Loucy (cell line): ENCODE results near the gene SIRT7.
A peak's percentile ranks its signal among the peaks of the same experiment; 100 is the strongest.

Experiments used
- H2AFZ ChIP-seq: fragments of 200-600 bp; sonication (generic); 2 replicates; pipeline ENCODE4 v1.6.0; 2016; ENCODE audit warnings: antibody characterized with exemption, mild to moderate bottlenecking, low read length, moderate library complexity
- H3F3A ChIP-seq: fragments of 200-600 bp; 2 replicates; pipeline ENCODE4 v1.6.0; 2016; ENCODE audit warnings: antibody characterized with exemption, low read depth, mild to moderate bottlenecking
- H3K27me3 ChIP-seq: fragments of 200-600 bp; sonication (generic); 2 replicates; pipeline ENCODE4 v1.6.1; 2014; ENCODE audit warnings: low read length, mild to moderate bottlenecking; ENCODE audit not compliant: insufficient read depth, poor library complexity, severe bottlenecking
- H3K36me3 ChIP-seq: fragments of 200-600 bp; sonication (generic); 2 replicates; pipeline ENCODE4 v1.6.1; 2016; ENCODE audit warnings: low read length; ENCODE audit not compliant: insufficient read depth
- H3K4me1 ChIP-seq: fragments of 200-600 bp; sonication (generic); 2 replicates; pipeline ENCODE4 v1.5.1; 2014; ENCODE audit warnings: low read length, mild to moderate bottlenecking; ENCODE audit not compliant: insufficient read depth, poor library complexity, severe bottlenecking
- H3K4me2 ChIP-seq: fragments of 200-600 bp; sonication (generic); 2 replicates; pipeline ENCODE4 v1.6.0; 2014; ENCODE audit warnings: antibody characterized with exemption, low read length, low read depth, mild to moderate bottlenecking; ENCODE audit not compliant: poor library complexity, severe bottlenecking
- H3K4me3 ChIP-seq: fragments of 200-600 bp; sonication (generic); 2 replicates; pipeline ENCODE4 v1.5.1; 2014; ENCODE audit warnings: low read length, mild to moderate bottlenecking, mixed read lengths; ENCODE audit not compliant: poor library complexity, severe bottlenecking
- H3K79me2 ChIP-seq: fragments of 200-600 bp; sonication (generic); 2 replicates; pipeline ENCODE4 v1.6.1; 2014; ENCODE audit warnings: low read length; ENCODE audit not compliant: insufficient read depth
- H3K9ac ChIP-seq: fragments of 200-600 bp; sonication (generic); 2 replicates; pipeline ENCODE4 v1.6.0; 2014; ENCODE audit warnings: mild to moderate bottlenecking, low read depth, low read length, moderate library complexity; ENCODE audit not compliant: poor library complexity, severe bottlenecking
- H3K9me2 ChIP-seq: fragments of 200-600 bp; sonication (generic); replicated peaks from 2 replicates; pipeline ENCODE4 v1.6.1; 2016; ENCODE audit warnings: low read depth, low read length, mixed read lengths
- H3K9me3 ChIP-seq: fragments of 200-600 bp; sonication (generic); 2 replicates; pipeline ENCODE4 v1.6.1; 2014; ENCODE audit warnings: mild to moderate bottlenecking, antibody characterized with exemption, low read length, low read depth; ENCODE audit not compliant: insufficient read depth
- H4K20me1 ChIP-seq: fragments of 200-600 bp; sonication (generic); 2 replicates; pipeline ENCODE4 v1.6.0; 2014; ENCODE audit warnings: antibody characterized with exemption, low read length, mild to moderate bottlenecking; ENCODE audit not compliant: insufficient read depth, poor library complexity, severe bottlenecking
- EZH2phosphoT487 ChIP-seq: fragments of 200-600 bp; IDR thresholded peaks from 2 replicates; pipeline ENCODE4 v1.6.1; 2018; ENCODE audit warnings: antibody characterized with exemption, mild to moderate bottlenecking, moderate library complexity, borderline replicate concordance
- TF ChIP-seq, protein P1 (sequence below): fragments of 200-600 bp; sonication (generic); conservative IDR thresholded peaks from 2 replicates; pipeline ENCODE4 v1.5.1; 2014; ENCODE audit warnings: mild to moderate bottlenecking, antibody characterized with exemption, low read length

Gene SIRT7

DNA sequence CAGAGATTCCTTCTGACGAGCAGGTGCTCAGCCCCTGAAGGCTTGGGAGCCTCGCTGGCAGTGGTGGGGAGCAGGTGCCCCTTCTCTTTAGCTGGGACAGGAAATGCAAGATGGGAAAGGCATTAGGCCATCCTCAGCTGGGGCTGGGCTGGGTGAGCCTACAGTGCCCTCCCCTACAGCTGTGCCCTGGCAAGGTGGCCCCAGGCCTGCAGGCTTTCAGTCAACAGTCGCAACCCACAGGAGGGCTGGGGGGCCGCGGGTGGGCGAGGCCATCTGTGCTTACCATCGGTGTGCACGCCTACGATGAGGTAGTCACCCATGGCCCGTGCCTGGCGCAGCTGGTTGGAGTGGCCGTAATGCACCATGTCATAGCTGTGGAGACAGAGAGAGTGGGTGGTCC is 8.7 kb downstream of the SIRT7 start:
- Histone ChIP-seq H3K36me3 (peaks cover 15% of the 10 kb centered on the region; the same call in 1 of the 2 replicates), H3F3A (no peaks in the 10 kb centered on the region), H3K27me3 (no peaks in the 10 kb centered on the region), H3K4me2 (peak overlapping the region; percentile 91), H3K9me3 (no peaks in the 10 kb centered on the region), H3K79me2 (peaks cover 21% of the 10 kb centered on the region), H3K9me2 (no peaks in the 10 kb centered on the region), H4K20me1 (peaks cover 18% of the 10 kb centered on the region), H3K4me3 (peak overlapping the region; percentile 87), H3K4me1 (peaks cover 14% of the 10 kb centered on the region), H3K9ac (peak overlapping the region; percentile 88), H2AFZ (no peak overlapping the region)
- TF ChIP-seq EZH2phosphoT487 = no peak
- TF ChIP-seq, protein P1, sequence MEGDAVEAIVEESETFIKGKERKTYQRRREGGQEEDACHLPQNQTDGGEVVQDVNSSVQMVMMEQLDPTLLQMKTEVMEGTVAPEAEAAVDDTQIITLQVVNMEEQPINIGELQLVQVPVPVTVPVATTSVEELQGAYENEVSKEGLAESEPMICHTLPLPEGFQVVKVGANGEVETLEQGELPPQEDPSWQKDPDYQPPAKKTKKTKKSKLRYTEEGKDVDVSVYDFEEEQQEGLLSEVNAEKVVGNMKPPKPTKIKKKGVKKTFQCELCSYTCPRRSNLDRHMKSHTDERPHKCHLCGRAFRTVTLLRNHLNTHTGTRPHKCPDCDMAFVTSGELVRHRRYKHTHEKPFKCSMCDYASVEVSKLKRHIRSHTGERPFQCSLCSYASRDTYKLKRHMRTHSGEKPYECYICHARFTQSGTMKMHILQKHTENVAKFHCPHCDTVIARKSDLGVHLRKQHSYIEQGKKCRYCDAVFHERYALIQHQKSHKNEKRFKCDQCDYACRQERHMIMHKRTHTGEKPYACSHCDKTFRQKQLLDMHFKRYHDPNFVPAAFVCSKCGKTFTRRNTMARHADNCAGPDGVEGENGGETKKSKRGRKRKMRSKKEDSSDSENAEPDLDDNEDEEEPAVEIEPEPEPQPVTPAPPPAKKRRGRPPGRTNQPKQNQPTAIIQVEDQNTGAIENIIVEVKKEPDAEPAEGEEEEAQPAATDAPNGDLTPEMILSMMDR = no peak

DNA sequence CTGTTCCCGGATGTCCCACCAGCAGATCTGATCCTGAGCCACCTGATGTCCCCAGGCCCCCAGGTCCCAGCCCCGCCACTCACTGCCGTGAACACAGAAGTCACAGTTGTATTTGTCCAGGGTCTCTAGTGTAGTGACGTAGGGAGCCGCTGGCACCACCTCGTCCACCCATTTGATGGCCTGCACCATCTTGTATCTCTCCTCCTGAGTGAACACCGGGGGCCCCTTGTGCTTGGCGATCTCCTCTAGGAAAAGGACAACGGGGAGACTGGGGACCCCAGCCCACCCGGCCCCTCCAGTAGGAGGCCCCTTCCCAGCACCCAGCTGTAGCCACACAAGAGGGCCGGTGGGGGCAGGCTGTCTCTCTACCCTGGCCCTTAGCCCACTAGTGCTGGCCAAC is 9.2 kb downstream of the SIRT7 start:
- Histone ChIP-seq H3K79me2 (peaks cover 21% of the 10 kb centered on the region), H4K20me1 (peaks cover 18% of the 10 kb centered on the region), H3K4me1 (peaks cover 14% of the 10 kb centered on the region), H3K36me3 (peaks cover 11% of the 10 kb centered on the region; the same call in 1 of the 2 replicates), H3K27me3 (no peaks in the 10 kb centered on the region), H3K4me3 (no peak overlapping the region), H3K9me3 (no peaks in the 10 kb centered on the region), H3K9me2 (no peaks in the 10 kb centered on the region), H3F3A (no peaks in the 10 kb centered on the region), H2AFZ (no peak overlapping the region), H3K9ac (no peak overlapping the region), H3K4me2 (peak overlapping the region; percentile 91)
- TF ChIP-seq EZH2phosphoT487 = no peak
- TF ChIP-seq, protein P1 = no peak

DNA sequence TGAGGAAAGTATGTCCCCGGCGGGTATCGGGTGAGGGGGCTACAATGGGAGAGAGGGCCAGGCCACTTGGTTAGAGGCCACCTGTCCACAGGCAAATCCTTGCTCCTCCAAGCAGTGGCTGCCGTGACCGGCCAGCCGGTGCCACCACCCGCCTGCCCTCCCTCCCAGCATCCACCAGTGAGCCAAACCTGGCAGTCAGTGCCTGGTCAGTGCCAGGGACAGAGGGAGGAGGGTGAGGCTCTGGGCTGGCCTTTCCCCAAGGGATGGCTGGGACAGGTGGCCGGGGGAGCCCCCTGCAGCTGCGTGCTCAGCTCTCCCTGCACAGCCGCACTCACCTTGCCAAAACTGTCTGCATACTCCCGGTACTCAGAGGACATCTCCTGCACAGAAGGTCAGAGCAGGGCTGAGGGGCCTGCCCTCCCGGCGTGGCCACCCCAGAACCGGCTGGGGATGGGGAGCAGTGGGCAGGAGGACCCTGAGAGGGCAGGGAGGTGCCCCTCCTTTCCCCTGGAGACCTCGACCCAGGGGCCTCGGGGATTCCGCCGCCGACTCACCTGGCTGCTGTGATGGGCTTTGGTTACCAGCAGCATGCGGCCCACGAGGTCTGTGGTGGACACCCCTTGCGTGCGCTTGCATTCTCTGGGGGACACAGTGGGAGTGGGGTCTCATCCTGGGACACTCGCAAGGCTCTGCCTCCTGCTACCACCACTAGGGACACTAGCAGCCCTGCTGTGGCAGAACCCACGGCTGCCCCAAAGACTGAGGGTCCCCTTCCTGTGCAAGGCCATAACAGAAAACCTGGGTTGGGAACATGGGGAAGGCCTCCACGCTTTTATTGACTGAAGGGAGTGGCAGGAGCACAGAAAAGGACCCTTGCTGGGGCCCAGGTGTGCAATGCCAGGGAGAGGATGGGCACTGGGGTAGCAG is 10.5 kb downstream of the SIRT7 start:
- no peaks in the 10 kb centered on the region for H3K27me3 ChIP-seq
- H3K4me2 ChIP-seq = no peak overlapping the region
- no peak overlapping the region for H3K9ac ChIP-seq
- H4K20me1 ChIP-seq = peaks cover 18% of the 10 kb centered on the region
- peaks cover 21% of the 10 kb centered on the region for H3K79me2 ChIP-seq
- H3F3A ChIP-seq = no peaks in the 10 kb centered on the region
- peaks cover 14% of the 10 kb centered on the region for H3K4me1 ChIP-seq
- no peak overlapping the region for H2AFZ ChIP-seq
- no peaks in the 10 kb centered on the region for H3K9me3 ChIP-seq
- TF ChIP-seq, protein P1 = peak; percentile 40
- TF ChIP-seq EZH2phosphoT487 = no peak
- no peaks in the 10 kb centered on the region for H3K9me2 ChIP-seq
- peaks cover 3% of the 10 kb centered on the region; the same call in 1 of the 2 replicates for H3K36me3 ChIP-seq
- no peak overlapping the region for H3K4me3 ChIP-seq
